ENCODE measurements around the gene L2HGDH. TPM values are rescaled to one million over a fixed set of nuclear protein-coding genes. Genes with fewer than 3 reads are reported as not detected.
A peak's percentile ranks its signal among the peaks of the same experiment; 100 is the strongest.

Gene L2HGDH
- total RNA-seq, 1 experiment from 2014 or later, result 16.9 TPM

DNA sequence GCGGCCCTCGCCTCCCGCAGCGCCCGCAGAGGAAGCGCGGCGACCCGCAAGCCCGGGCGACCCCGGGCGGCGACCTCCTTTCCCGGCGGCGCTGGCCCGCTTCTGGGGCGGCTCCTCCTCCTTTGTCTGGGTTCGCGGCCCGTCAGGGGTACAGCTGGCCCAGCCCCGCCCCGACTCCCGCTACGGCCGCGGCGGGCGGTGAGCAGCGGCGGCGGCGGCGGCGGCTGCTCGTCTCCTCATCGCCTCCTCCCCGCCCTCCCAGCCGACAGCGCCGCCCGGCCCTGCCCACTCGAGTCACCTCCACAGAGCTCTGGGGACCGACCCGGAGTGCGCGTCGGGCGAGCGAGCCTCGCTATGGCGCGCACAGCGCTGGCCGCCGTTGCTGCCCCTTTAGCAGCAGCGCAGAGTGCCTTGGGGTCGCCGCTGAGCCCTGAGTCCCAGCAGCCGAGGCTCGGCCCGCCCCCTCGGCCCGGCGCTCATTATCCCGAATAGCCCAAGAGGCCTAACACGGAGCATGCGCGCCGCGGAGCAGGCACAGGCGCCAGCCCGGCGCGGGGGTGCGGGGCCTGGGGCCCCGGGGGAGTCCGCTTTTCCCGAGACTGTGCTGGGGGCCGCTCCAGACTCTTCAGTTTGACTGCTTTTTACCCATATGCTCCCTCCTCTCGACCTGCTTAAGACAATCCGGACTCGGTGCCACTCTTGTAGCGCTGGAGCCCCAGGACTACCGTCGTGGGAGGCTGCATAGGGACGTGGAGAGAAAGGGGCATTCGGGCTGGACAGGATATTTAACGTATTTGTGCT is 80.4 kb downstream of the L2HGDH start, which contains the start of gene SOS2:
SOS2 (minus strand) TSS at position 104 of the 801 bp plus-strand sequence. CDS start 295 bp downstream, outside the sequence.
- Histone ChIP-seq H3K4me3 (replicated peaks in 1 of 2; ENCODE audit: low read depth in 1 of 2, low read length in 2 of 2) (peak within 1 kb of the TSS; percentile 76 to 83), H3K9me3 (ENCODE audit: control insufficient read depth in 1 of 2, insufficient read depth in 1 of 2, low read depth in 1 of 2, low read length in 2 of 2) (no peaks in the 10 kb centered on the region; a peak in 1 of 4 replicates), H3K27me3 (ENCODE audit: insufficient read depth, low read length) (no peaks in the 10 kb centered on the region), H3K9ac (ENCODE audit: low read length) (peak within 1 kb of the TSS; percentile 66), H3K9me2 (ENCODE audit: insufficient read depth) (no peaks in the 10 kb centered on the region), H3K4me2 (ENCODE audit: low read length) (peak within 1 kb of the TSS; percentile 97), H3K4me1 (ENCODE audit: control insufficient read depth in 1 of 2, insufficient read depth in 2 of 2, low read length in 2 of 2) (peaks cover 15 to 21% of the 10 kb centered on the region in 2 experiments; a peak in 3 of 4 replicates), H2AFZ (ENCODE audit: low read depth, low read length, poor library complexity, severe bottlenecking) (peak within 1 kb of the TSS; percentile 99), H4K20me1 (ENCODE audit: insufficient read depth) (no peaks in the 10 kb centered on the region), H3K36me3 (ENCODE audit: control insufficient read depth in 1 of 2, insufficient read depth in 2 of 2, low read length in 2 of 2) (no peaks in the 10 kb centered on the region), H3K79me2 (ENCODE audit: insufficient read depth, low read length) (peaks cover 26% of the 10 kb centered on the region), H3K27ac (ENCODE audit: low read depth, low read length) (peak within 1 kb of the TSS; percentile 76)
- no TSS peak for BruUV-seq (replicated peaks)
- ChIA-PET RAD21 (ENCODE audit: low non-redundant PET in 1 of 2, low total read pairs in 2 of 2, uncharacterized antibody in 2 of 2, unreplicated experiment in 2 of 2) (no interaction called here), CTCF (no interaction called here), POLR2A (no interaction called here)
- intact Hi-C loops (cut with micrococcal nuclease), result loop anchor here (2.0 kb wide), 1 partner anchor 369 kb away; no protein-coding TSS in a partner anchor
- peak; percentile 62 for DNase-seq (ENCODE audit: low read depth, low spot score)
- peak; percentile 92 for ATAC-seq
- TF ChIP-seq, protein P1, sequence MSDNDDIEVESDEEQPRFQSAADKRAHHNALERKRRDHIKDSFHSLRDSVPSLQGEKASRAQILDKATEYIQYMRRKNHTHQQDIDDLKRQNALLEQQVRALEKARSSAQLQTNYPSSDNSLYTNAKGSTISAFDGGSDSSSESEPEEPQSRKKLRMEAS (IDR thresholded peaks at IDR 0.05), result 0 out of 2 replicates have a peak, but pooled peaks have one; percentile 38
- TF ChIP-seq YY1 (IDR thresholded peaks at IDR 0.05; ENCODE audit: extremely low read depth, insufficient replicate concordance, low read depth, low read length), result peak; percentile 37
- peak; percentile 70 for TF ChIP-seq ZFX (IDR thresholded peaks at IDR 0.05)
- TF ChIP-seq POLR2A (IDR thresholded peaks at IDR 0.05; ENCODE audit: borderline replicate concordance, extremely low read depth, insufficient read depth, insufficient read length), result peak; percentile 62
- TF ChIP-seq FOSL1 (IDR thresholded peaks at IDR 0.05; ENCODE audit: low read depth), result no peak
- no peak for TF ChIP-seq EZH2phosphoT487 (IDR thresholded peaks at IDR 0.05; ENCODE audit: borderline replicate concordance)
- no peak for TF ChIP-seq EZH2 (IDR thresholded peaks at IDR 0.05)
- no peak for TF ChIP-seq RAD21 (IDR thresholded peaks at IDR 0.05; ENCODE audit: low read depth)
- no peak for TF ChIP-seq CBX3 (IDR thresholded peaks at IDR 0.05; ENCODE audit: low read depth)
- 0 out of 2 replicates have a peak, but pooled peaks have one; percentile 51 for TF ChIP-seq SIN3A (IDR thresholded peaks at IDR 0.05; ENCODE audit: low read depth)
- no peak for TF ChIP-seq ZNF274 (IDR thresholded peaks at IDR 0.05; ENCODE audit: low read depth, low read length)
- TF ChIP-seq, protein P2, sequence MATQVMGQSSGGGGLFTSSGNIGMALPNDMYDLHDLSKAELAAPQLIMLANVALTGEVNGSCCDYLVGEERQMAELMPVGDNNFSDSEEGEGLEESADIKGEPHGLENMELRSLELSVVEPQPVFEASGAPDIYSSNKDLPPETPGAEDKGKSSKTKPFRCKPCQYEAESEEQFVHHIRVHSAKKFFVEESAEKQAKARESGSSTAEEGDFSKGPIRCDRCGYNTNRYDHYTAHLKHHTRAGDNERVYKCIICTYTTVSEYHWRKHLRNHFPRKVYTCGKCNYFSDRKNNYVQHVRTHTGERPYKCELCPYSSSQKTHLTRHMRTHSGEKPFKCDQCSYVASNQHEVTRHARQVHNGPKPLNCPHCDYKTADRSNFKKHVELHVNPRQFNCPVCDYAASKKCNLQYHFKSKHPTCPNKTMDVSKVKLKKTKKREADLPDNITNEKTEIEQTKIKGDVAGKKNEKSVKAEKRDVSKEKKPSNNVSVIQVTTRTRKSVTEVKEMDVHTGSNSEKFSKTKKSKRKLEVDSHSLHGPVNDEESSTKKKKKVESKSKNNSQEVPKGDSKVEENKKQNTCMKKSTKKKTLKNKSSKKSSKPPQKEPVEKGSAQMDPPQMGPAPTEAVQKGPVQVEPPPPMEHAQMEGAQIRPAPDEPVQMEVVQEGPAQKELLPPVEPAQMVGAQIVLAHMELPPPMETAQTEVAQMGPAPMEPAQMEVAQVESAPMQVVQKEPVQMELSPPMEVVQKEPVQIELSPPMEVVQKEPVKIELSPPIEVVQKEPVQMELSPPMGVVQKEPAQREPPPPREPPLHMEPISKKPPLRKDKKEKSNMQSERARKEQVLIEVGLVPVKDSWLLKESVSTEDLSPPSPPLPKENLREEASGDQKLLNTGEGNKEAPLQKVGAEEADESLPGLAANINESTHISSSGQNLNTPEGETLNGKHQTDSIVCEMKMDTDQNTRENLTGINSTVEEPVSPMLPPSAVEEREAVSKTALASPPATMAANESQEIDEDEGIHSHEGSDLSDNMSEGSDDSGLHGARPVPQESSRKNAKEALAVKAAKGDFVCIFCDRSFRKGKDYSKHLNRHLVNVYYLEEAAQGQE (IDR thresholded peaks at IDR 0.05; ENCODE audit: low read depth), result no peak
- TF ChIP-seq TCF7L2 (IDR thresholded peaks at IDR 0.05; ENCODE audit: borderline replicate concordance, extremely low read depth, insufficient read depth, insufficient read length), result no peak
- TF ChIP-seq EGR1 (IDR thresholded peaks at IDR 0.05; ENCODE audit: low read depth), result peak; percentile 71
- no peak for TF ChIP-seq CEBPB (IDR thresholded peaks at IDR 0.05; ENCODE audit: low read depth)
- TF ChIP-seq POLR2AphosphoS5 (IDR thresholded peaks at IDR 0.05; ENCODE audit: low read depth, low read length), result no peak; the same call in none of the 2 replicates
- TF ChIP-seq, protein P3, sequence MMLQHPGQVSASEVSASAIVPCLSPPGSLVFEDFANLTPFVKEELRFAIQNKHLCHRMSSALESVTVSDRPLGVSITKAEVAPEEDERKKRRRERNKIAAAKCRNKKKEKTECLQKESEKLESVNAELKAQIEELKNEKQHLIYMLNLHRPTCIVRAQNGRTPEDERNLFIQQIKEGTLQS (IDR thresholded peaks at IDR 0.05), result no peak
- TF ChIP-seq, protein P4, sequence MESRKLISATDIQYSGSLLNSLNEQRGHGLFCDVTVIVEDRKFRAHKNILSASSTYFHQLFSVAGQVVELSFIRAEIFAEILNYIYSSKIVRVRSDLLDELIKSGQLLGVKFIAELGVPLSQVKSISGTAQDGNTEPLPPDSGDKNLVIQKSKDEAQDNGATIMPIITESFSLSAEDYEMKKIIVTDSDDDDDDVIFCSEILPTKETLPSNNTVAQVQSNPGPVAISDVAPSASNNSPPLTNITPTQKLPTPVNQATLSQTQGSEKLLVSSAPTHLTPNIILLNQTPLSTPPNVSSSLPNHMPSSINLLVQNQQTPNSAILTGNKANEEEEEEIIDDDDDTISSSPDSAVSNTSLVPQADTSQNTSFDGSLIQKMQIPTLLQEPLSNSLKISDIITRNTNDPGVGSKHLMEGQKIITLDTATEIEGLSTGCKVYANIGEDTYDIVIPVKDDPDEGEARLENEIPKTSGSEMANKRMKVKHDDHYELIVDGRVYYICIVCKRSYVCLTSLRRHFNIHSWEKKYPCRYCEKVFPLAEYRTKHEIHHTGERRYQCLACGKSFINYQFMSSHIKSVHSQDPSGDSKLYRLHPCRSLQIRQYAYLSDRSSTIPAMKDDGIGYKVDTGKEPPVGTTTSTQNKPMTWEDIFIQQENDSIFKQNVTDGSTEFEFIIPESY (IDR thresholded peaks at IDR 0.05; ENCODE audit: extremely low read depth, insufficient replicate concordance, low read length), result no peak
- no peak; the same call in 1 of the 2 replicates for TF ChIP-seq SRF (IDR thresholded peaks at IDR 0.05; ENCODE audit: low read depth)
- no peak for TF ChIP-seq ELF1 (IDR thresholded peaks at IDR 0.05; ENCODE audit: borderline replicate concordance, low read depth)
- TF ChIP-seq JUND (IDR thresholded peaks at IDR 0.05), result no peak

Measured in HCT116 (cell line).